ENCODE results near the gene ARL4C.
A peak's percentile ranks its signal among the peaks of the same experiment; 100 is the strongest.

The ARL4C gene, protein sequence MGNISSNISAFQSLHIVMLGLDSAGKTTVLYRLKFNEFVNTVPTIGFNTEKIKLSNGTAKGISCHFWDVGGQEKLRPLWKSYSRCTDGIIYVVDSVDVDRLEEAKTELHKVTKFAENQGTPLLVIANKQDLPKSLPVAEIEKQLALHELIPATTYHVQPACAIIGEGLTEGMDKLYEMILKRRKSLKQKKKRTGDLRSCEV

DNA sequence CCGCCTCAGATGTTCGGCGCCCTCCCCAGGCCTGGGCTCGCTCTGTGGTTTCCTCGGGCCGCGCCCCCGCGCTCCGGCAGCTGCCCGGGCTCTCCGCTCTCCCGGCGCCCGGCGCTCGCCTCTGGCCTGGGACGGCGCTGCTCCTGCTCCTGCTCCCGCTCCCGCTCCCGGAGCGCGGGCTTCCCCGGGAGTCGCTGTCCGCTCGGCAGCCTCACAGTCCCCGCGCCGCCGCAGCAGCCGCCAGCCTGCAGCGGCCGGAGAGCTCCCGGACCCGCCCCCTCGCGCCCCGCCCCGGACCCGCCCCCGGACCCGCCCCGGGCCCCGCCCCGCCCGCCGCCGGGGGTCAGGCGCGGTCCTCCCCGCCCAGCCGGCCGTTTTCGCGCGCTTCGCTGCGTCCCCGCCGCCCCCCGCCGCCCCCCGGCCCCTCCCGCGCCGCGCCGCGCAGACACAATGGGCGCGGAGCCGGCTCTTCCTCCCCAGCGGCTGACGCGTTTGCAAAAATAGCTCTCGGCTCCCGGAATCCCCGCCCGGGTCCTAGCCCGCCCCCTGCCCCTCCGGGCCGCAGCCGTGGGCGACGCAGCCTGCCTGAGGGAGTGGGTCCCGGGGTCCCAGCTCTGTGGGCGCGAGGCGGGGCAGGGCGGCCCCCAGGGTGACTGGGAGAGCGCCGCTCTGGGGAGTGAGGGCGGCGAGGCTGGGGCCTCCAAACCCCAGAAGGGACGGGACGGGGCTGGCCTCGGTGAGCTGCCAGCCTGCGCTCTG, at the start of gene ARL4C:
Gene ARL4C, minus strand, starts transcription at position 247 of the 759 bp plus-strand sequence. CDS start 495 bp downstream, outside the sequence.
- FAIRE-seq, result no peak
- peak; percentile 73 for DNase-seq (ENCODE audit: insufficient read length, low spot score)

DNA sequence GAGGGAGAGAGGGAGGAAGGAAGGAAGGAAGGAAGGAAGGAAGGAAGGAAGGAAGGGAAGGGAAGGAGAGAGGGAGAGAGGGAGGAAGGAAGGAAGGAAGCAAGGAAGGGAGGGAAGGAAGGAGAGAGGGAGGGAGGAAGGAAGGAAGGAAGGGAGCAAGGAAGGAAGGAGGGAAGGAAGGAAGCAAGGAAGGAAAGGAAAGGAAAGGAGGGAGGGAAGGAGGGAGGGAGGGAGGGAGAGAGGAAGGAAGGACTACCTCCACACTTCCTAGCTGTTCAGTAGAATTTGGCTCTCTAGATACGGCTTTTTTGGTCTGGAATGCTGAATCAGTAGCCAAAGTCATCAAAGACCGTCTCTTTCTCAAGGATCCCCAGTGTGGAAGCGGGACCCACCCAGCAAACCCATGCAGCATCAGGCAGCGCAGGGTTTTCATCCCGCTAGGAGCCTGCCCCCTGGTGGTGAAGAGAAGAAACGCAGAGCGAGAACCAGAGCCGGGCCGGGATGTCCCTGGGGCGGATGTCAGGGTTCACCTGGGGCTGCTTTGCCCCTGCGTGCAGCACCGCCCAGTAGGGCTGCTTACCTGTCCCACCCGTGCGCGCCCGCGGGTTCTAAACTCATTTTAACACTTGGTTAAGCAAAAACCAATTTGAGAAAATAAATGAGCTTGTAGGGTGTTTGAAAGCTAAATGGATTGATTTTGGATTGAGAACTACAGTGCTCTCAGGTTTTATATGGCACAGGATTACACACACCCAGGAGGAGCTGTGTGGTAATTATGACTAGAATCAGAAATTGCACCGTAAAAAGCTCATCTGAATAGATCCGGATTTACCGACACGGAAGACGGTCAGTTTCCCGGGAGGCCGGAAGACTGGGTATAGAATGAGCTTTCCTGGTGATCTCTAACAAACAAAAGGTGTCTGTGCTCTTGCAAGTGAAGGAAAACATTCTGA, 48.1 kb upstream of the ARL4C start:
- peak; percentile 70 for DNase-seq (ENCODE audit: insufficient read length, low spot score)

DNA sequence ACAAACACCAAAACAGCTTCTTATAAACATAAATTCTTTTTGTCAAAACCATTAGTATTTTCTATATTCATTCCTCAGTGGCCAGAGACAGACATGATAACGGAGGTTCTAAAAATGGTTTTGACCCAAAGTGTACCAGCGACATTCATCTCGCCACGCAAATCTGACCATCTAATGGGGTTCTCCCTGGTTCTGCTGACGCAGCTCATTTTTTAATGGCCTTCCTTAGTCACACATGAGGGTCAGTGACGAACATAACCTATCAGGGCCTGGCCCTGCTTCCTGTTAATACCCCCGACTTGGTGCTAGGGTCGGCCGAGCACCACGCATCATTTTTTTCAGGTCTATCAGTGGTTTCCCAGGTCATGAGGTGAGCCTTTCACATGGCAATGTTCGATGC, 45.9 kb upstream of the ARL4C start:
- FAIRE-seq, result no peak

More for the DNA sequence above, 48.1 kb upstream of the ARL4C start:
- FAIRE-seq, result peak; percentile 90

DNA sequence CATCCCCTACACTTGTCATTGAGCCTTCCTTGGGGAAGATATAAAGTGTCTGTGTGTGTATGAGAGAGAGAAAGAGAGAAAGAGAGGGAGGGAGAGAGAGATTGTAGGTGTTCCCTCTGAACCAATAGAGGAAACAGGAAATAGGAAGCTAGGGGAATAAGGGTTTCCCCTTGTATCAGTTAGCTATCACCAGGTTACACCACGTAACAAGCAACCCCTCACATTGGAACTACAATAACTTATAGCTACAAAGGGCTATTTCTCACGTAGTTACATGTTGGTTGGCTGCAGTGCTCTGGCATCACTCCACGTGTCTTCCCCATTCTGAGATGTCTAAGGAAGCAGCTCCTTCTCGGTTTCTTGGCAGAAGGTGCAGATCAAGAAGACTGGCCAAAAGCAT, 41.0 kb upstream of the ARL4C start:
- DNase-seq (ENCODE audit: insufficient read length, low spot score), result no peak
- FAIRE-seq, result no peak

More for the DNA sequence above, 45.9 kb upstream of the ARL4C start:
- DNase-seq (ENCODE audit: insufficient read length, low spot score), result no peak

DNA sequence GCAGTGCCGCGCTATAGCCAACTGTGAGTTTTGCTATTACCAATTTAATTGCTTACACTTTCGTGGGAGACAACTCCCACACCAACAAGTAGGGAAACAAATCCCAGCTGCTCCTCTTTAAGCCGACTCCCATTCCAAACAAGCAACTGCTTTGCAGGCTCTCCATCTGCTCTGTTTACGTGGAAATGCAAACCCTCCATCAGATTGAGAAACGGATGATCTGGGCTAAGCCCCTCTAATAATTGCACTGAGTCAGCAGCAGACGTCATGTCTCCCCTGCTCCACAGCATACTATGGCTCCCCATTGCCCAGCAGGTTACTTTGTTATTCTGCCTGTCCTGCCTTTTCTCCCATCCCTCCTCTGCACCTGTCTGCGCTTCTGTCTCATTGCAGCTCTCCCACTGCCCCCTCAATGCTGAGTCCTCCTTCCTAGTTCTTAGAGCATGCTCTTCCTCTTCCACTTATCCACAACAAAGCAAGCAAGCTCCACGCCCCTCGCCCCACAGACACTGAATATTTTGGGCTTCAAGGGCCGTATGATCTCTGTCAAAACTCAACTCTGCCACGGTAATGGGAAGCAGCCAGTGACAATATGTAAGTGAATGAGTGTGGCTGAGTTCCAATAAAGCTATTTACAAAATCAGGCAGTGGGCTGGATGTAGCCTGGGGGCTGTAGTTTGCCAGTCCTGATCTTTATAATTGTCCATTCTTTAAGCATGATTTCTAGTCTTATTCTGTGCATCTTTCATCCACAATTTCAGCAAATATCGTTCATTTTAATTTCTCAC, 39.5 kb upstream of the ARL4C start:
- FAIRE-seq (no peak), DNase-seq (ENCODE audit: insufficient read length, low spot score) (no peak)

DNA sequence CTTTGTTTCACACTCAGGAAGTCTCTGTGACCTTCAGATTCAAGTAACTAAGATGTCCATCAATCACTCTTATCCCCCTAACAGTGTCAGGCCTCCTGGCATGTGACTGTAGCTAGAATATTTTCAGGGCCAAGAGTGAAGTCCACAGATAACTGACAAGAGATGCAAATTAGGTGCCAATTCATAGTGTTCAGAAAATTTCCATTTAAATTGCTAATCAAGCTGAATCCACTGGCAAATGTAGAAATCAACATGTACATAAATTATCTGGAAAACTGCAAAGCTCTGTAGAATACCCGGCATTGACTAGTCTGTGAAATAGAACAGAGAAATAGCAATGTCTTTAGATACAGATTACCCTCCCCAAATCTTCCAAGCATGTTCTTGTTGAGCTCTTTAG, 38.6 kb upstream of the ARL4C start:
- FAIRE-seq (no peak), DNase-seq (ENCODE audit: insufficient read length, low spot score) (no peak)

DNA sequence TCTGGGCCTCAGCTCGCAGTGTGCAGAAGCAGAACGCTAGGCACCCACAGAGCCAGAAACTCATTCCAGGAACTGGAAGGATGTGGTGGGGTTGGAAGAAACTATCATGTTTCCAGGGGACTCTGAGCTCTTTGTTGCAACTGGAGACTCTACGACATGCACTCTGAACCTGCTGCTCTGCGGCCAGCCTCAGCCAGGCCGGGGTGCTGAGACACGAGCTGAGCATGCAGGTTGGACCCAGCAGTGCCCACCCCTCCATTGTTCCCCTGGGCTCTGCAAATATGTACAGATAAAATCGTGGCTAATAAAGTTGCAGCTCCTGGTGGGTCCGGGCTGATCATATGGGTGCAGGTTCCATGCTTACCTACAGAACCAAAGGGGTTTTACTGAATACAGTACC, 37.6 kb upstream of the ARL4C start:
- DNase-seq (ENCODE audit: insufficient read length, low spot score), result no peak
- no peak for FAIRE-seq

DNA sequence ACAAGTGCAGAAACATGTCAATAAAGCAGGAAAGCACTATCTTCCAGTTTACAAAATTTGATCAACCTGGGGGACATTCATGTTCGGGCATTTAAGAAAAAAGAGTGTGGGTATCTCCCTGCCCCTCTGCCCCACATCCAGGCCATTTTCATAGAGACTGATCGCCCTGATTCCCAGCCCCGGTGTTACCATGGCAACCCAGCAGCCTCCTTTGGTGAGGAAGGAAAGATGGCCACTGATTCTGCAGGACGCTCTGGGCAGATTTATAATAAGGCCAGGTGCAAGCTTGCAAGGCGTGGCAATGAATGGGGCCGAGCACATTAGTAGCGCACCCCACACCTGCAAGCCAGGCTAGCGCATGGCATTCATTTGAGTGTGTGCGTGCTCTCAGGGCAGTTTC, 36.7 kb upstream of the ARL4C start:
- DNase-seq (ENCODE audit: insufficient read length, low spot score) (no peak), FAIRE-seq (no peak)

DNA sequence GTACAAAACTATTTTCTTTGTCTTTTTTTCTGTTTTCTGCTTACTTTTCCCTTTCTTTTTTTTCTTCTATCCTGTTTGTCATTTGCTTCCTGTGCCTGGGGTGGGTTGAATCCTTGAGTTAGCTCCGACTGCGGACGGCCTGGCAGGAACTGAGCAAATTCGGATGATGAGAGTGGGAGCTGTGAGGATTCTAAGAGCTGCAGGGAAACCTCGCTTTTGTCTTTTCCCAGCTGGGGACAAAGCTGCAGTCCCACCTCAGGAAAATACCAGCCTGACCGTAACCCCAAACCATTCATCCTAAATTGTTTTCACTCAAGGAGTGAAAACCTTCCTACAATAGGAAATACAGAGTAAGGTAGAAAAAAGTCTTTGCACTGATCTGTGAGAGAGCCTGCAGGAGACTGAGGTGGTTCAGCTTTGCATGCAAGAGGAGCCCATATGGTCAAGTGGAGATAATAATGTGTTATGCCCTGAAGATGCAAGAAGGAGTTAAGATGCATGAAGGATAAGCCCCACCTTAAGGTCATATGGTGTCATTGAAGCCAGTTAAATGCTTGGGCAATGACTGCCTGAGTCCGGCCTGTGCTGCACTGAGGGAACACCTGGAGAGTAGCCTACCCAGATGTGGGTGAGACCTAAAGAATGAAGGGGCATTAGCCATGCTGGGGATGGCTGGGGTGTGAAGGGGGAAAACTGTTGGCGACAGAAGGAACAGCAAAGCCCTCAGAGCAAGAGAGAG, 31.7 kb upstream of the ARL4C start:
- DNase-seq (ENCODE audit: insufficient read length, low spot score) (no peak), FAIRE-seq (no peak)

DNA sequence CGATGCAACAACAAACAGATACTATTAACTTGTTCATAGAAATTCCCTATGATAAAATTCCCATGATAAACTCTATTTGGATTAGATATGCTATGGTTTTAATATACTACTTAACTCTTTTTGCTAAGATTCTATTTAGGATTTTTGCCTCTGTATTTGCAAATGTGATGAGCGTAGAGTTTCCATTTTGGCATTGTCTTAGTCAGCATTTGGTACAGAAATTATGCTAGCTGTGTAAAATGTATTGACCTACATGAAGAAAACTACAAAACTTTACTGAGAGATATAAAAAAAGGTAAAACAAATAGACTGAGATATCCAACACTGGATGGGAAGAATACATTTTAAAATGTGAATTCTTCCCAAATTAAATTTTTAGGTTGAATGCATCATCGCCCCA, 29.8 kb upstream of the ARL4C start:
- no peak for FAIRE-seq
- no peak for DNase-seq (ENCODE audit: insufficient read length, low spot score)

DNA sequence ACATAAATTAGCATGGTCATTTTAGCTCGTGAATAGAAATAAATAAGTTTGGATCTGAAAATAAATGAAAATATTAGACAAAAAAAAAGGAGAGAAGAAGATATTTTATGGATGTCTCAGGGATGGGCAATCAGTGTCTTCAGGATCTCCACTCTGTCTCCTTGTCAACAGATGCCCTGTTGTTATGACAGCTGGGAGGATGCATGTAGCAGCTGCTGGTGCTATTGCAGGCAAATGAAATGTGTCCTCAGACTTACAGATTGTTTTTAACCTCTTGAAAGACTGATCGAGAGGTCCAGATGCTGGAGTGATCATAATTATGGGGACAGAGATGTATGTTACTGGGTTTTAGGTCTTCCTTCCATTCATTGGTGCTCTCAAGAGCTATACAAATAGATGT, 24.7 kb upstream of the ARL4C start:
- FAIRE-seq, result no peak
- no peak for DNase-seq (ENCODE audit: insufficient read length, low spot score)

DNA sequence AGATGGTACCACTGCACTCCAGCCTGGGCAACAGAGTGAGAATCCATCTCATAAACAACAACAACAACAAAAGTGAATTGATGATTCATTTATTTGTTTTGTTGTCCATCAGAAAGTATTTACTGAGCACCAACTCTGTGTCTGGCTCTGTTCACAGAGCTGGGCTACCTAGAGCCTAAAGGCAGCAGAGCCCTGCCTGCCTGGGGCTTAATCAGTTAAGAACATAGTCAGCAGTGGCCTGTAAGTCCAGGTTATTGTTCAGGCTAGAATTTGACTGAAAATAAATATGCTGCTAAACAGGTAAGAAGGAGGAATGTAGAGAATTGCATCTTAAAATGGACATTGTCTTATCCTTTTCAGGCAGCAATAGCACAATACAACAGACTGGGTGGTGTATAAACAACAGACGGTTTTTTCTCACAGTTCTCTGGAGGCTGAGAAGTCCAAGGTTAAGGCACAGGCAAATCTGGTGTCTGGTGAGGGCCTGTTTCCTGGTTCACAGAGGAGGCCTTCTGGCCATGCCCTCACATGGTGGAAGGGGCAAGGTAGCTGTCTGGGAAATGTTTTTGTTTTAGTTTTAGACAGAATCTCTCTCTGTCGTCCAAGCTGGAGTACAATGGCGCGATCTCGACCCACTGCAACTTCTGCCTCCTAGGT, 22.2 kb upstream of the ARL4C start:
- DNase-seq (ENCODE audit: insufficient read length, low spot score) (no peak), FAIRE-seq (no peak)

DNA sequence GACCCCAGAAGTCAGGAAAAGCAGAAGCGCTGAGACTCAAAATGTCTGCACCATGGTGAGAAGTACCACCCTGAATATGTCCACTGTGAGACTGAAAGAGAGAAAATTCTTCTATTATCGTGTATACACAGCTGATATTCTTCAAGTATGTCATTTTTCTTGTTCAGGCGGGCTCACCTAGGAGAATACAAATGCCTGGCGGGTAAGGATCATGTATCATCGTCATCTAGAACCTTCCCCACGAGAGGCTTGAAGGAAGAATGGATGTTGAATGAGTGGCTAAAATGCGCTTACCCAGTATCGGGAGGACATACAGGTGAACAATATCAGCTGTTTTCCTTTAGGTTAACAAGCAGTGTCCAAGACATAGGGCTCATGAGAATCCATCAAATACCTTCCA, 21.1 kb upstream of the ARL4C start:
- FAIRE-seq, result no peak

DNA sequence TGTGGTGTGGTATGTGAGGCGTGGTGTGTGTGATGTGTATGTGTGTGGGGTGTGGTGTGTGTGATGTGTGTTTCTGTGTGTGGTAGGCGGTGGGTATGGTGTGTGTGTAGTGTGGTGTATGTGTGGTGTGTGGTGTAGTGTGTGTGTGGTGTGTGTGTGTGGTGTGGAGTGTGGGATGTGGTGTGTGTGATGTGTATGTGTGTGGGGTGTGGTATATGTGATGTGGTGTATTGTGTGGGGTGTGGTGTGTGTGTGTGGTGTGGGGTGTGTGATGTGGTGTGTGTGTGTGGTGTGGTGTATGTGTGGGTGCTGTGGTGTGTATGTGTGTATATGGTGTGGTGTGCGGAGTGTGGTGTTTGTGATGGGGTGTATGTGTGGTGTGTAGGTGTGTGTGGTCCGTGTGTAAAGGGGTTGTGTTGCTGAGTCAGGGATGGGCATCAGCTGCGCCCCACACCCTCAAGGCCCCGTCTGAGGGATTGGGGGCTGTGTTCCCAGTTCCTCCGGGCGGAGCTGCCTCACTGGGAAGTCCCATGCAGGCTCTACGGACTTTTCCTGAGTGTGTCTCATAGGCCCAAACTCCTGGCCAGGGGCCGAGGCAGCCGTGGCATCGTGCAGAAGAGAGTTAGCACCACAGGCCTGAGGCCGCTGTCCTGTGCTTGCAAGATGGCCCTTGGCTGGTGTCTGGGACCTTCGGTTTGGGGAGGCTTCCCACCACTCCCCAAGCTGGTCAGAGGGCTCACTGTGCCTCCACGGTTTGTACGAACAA, 18.2 kb upstream of the ARL4C start:
- DNase-seq (ENCODE audit: insufficient read length, low spot score), result no peak
- no peak for FAIRE-seq

More for the DNA sequence above, 21.1 kb upstream of the ARL4C start:
- no peak for DNase-seq (ENCODE audit: insufficient read length, low spot score)

DNA sequence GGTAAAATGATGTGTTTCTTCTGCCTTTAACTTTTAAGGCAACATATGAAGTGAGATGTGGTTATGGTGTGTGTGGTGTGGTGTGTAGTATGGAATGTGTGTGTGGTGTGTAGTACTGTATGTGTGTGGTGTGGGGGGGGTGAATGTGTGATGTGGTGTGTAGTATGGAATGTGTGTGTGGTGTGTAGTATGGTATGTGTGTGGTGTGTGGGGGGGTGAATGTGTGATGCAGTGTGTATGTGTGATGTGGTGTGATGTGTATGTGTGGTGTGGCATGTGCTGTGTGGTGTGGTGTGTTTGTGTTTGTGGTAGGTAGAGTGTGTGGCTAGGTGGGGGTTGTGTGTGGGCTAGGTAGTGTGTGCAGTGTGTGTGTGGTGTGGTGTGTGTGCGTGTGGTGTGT, 17.2 kb upstream of the ARL4C start:
- no peak for DNase-seq (ENCODE audit: insufficient read length, low spot score)
- FAIRE-seq, result no peak

DNA sequence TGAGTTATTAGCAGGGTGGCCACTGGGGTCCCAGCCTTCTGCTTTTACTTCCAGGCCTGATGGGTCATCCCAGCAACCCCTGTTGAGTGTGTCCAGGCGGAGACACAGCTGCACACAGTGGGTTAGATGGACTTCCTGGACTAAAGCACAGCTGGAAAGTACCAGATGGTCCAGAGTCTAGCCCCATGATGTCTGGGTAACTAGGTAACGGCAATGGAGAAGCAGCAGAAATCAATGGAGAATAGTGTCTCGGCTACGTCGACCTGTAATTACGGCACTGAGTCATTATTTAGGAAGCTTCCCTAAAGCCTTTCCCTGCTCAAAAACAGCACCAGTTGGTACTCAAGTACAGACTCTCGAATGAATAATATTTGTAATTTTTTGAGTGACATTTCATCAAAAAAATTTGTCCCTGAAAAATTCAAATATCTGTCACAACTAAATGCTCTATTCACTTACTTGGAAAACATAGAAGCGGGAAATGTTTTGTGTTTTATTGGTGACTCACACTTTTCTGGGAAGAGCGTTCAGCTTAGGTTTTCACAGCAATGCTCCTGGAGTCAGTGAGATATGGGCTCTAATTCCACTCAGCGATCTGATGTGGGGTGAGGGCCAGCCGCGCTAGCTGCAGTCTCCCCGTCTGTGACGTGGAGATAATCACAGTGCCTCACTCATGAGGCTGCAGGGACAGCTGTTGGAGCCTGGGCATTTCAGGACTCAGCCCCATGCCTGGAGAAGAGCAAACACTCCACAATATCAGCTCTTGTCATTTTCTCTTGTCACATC, 16.2 kb upstream of the ARL4C start:
- FAIRE-seq (no peak), DNase-seq (ENCODE audit: insufficient read length, low spot score) (no peak)

DNA sequence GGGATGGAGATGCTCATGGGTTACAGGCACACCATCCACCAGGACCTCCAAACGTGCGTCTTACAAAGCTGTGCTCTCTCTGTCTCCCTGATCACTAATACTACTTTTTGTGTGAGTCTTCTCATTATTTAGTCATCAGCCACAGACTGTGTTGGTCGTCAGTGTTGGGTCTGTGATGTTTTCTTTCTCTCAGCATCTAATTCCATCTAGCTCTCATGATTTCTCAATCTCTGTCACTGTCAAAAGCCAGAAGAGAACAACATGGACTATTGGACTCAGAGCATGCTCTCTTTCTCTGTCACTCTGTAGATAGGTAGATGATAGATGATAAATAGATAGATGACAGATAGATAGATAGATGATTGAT, 6.0 kb upstream of the ARL4C start:
- FAIRE-seq, result no peak
- DNase-seq (ENCODE audit: insufficient read length, low spot score), result no peak

Data from GM19239 (cell line).